Measurements from ENCODE around the gene KLHDC7B.

DNA sequence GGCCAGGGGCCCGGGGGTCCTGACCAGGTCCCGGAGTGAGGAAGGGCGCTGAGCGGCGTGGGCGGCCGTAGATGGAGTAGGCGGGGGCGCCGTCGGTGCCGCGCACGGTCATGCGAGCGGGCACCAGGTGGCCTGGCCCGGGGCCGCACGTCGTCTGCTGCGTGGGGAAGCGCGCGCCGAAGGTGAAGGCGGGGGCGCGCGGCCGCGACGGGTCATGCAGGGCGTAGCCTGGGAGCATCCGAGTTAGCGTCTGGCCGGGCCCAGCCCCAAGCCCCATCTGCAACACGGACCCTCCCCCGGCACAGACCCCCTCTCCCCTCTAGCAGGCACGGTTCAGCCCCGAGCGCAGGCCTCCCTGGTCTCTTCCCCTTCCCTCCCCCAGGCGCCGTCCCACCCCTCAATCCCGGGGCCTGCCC, 14.1 kb upstream of the KLHDC7B start:
- no peak for TF ChIP-seq ZNF274 (IDR thresholded peaks at IDR 0.05; ENCODE audit: low read depth, low read length)
- no peak for TF ChIP-seq SUZ12 (IDR thresholded peaks at IDR 0.05; ENCODE audit: extremely low read depth, insufficient read depth, insufficient read length)
